RPMI8226 (cell line): ENCODE results near the gene CDK4.

Source experiments
- DNase-seq: peaks from one replicate; pipeline ENCODE4 v3.0.0-alpha.2; 2015

Gene CDK4

DNA sequence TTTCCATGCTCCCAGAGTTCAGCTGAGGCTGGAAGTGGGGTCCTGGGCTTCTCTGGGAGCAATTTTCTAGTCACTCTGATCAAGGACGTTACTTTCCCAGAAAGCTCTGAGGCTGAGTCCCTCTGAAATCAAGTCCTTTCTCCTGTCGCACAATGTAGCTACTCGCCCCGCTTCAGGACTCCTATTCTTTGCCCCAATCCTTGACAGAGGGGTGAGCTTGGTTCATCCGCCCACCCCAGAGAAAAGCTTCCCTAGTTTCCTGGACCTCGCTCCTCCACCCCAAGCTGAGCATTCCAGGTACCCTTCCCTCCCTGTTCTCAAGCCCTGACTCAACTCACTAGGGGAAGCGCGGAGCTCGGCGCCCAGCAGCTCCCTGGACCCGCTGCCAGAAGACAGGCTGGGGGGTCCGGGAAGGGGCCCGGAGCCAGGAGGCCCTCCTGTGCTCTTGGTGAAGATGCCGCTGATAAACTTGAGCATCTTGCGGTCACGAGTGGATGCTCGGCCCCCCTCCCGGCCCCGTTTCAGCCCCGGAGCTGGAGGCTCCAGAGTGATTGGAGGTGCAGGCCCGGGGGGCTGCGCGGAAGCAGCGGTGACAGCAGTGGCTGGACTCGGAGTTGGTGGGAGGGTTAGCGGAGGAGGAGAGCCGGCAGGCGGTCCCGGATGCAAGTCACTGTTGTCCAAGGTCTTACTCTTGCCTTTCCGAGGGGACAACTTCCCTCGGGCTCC, 15.2 kb downstream of the CDK4 start:
- DNase-seq = no peak

DNA sequence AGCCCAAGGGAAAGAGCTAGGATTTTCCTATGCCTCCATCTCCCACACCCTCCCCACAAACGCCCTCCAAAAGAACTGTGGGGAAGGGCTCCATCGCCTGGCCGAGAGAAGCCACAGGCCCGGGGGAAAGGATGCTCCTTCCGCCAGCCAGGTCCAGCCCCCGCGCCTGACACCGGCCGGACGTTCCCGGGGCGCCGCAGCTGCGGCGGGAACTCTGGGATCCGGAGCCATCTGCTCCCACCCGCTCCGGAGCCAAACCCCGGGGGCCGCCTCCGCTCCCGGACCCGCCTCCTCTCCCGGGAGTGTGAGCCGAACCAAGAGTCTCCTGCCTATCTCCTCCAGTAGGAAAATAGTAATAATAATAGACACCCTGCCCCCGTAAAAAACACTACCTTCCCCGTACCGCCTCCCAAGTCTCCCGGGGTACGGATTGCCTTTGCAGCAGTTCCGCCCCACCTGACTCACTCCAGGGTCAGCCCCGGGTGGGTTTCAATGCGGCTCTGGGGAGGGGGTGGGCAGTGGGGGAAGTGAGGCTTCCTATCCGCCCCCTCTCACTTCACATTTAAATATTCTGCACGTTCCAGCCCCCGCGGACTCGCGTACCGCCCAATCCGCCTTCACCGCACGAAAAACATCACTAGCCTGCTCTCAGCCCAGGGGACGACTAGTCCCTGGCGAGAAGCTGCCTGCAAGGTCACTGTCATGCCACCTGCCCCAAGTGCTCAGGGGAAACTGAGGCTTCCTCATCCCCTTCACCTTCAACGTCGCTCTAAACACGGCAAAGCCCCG, 16.0 kb downstream of the CDK4 start:
- no peak for DNase-seq

DNA sequence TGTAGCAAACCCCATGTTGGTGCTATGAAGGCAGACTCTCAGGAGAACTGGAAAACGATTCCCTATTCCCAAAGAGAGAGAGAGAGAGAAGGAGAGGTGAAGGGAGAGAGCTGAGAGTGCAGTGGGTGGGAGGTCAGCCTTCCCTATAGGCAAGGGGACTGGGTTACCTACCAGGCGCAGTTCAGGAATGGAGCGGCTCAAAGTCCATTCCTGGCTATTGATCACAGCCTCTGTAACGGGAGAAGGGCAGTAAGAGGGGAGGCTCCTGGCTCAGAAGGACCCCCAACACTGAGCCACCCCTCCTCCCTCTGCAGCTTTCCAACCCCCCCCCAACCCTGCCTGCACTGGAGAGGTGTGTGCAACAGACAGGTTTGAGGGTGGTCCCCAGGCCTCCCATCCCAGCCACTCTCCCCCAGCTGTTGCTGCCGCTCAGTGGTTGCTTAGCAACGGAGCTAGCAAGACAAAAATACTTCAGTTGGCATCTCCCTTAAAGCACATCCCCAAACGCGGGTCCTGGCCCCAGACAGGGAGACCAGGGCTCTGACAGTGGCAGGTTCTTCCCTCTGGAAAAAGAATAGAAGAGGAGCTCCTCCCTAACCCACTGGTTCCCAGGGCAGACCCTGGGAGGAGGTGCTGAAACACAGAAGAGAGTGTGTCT, 16.8 kb downstream of the CDK4 start:
- no peak for DNase-seq

GRCh38 chr12:57734591-57734990, 17.5 kb downstream of the CDK4 start:
- DNase-seq = no peak

GRCh38 chr12:57733928-57734327, 18.2 kb downstream of the CDK4 start:
- no peak for DNase-seq

GRCh38 chr12:57732726-57733593, 19.1 kb downstream of the CDK4 start:
- no peak for DNase-seq

DNA sequence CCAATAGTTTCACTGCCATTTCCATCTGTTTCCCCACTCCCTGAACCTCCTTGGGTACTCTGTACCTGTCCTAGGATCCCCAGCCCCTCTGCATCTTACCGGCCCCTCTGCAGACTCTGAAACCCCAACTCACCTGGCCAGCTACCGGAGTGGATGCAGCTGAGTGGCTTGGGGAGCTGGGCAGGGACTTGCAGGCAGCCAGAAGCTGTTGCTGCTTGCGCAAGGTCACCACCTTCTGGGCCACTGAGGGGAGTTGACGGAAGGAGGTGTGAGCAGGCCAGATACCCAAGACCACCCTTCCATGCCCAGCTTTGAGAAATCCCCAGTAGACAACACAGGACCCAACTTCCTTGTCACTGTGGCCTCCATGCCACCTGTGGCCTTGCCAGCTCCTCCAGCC, 19.8 kb downstream of the CDK4 start:
- DNase-seq = no peak

- DNase-seq = no peak
Observed at GRCh38 chr12:57731411-57732080, 20.6 kb downstream of the CDK4 start.

DNA sequence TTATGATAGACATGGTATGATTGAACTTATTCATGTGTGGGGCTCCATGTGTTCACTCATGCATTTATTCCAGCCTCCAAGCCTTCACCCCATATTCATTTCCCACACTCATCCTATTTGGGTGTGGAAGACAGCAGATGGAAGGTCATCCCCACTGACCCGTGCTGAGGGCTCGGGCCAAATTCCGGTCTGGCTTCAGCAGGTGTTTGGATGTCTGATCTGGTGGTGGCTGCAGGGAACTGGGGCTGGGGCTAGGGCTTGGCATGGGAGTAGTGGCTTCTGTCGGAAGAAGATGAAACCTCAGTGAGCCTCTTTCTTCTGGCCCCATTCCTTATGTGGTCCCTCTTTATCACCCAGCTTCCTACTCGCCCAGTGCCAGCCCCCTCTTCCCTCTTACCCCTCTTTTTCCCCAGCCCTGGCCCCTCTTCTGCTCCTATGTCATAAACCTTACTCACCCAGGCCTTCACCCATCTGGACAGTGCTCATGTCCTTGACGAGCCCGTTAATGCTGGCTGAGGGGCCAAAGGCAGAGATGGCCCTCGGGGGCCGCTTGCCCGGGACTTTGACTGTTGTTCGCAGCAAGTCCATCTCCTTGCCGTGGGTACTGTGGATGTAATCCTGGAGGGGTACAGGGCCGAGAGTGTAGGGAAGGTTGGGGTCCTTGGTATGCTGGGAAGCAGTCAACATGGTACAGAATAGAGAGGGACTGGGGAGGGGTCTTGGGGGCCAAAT, 21.6 kb downstream of the CDK4 start:
- DNase-seq = no peak

DNA sequence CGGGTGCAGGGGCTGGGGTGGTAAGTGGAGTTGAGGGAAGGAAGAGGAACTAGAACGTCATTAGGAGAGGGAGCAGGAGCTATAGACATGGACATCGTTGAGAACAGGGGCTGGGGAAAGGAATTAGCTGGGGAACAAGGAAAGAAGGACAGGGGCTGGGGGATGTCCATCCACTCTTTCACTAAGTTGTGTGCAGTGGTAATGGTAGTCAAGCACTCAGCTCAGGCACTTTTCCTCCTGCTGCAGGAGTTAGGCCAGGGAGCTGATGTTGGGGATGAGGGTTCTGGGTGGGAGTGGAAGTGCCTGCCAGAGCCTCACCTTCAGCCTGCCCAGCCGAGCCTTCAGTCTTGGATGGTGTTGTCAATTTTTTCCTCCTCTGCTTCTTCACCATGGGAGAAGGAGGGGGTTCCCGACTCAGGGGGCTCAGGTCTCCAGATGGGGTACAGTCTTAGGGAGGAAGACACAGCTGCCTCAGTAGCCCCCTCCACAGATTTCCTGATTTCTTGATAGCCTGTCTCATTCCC, 22.7 kb downstream of the CDK4 start:
- no peak for DNase-seq

DNA sequence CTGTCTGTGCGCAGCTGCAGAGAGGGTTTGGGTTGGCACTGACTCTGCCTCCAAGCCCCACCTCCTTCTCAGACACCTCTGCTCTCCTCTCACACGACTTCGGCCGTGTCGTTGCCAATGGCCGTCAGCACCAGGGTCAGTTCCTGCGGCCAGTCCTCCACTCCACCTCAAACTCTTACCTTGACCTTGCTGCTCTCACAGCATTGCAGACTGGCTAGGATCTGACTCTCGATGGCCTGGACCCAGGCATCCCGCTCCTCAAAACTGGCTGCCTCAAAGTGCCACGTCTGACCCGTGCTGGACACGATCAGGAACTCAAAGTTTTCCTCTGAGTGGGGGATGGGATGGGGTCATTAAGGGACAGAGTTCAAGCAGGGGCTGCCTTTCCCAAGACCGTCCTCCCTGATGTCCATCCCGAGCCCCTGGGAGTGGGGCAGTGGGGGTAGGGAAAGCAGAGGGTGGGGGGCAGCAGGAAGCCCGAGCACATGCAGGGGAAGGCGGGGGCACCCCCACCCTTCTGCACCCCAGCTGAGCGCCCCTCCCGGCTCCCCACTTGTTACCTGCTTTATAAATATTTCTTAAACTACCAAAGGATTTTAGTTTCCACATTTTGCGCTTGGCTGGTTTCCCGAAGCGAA, 24.2 kb downstream of the CDK4 start:
- DNase-seq = no peak

DNA sequence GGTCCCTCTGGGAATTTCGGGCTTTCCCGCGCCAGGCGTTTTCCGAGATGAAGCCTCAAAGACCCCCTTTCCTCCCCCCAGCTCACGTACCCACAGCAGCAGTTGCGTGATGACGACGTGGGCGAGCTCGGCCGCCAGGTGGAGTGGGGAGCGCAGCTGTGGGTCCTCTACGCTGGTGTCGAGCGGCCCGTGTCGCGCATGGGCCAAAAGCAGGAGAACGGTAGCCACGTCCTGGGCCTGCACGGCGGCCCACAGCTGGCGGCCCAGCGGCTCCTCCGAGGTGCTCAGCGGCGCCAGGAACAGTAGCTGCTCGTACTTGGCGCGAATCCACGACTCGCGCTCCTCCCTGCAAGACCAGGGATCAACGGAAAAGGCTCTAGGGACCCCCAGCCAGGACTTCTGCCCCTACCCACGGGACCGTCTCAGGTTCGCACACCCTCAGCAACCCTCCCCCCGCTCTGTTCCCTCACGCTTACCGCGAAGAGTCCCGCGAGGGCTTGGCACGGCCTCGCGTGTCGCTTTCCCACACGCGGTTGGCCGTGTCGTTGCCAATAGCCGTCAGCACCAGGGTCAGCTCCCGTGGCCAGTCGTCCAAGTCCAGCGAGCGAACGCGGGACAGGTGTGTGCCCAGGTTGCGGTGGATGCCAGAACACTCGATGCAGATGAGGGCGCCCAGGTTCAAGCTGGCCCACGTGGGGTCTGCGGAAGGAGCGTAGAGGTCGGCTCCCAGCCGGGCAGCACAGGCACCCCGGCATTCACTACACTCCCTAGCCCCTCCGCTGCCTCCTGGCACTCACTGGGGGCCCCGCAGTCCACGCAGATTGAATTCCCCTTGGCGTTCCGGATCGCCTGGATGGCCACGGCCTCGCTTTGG, 25.0 kb downstream of the CDK4 start:
- no peak for DNase-seq

GRCh38 chr12:57726151-57726883, 25.8 kb downstream of the CDK4 start:
- DNase-seq = no peak

DNA sequence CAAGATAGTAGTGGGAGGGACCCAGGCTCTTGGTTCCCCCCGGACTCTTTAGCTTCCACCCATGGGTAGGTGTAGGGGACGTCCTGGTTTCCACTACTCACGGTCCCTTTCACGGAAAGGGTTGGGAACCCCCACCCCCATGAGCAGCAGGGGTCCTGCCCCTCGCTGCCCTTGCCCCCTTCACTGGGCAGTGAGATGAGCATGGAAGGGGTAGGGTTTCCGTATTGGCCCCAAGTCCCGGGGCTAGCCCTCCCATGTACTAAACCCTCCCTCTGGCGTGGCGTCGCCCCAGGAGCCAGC, 26.3 kb downstream of the CDK4 start:
- DNase-seq = no peak

DNA sequence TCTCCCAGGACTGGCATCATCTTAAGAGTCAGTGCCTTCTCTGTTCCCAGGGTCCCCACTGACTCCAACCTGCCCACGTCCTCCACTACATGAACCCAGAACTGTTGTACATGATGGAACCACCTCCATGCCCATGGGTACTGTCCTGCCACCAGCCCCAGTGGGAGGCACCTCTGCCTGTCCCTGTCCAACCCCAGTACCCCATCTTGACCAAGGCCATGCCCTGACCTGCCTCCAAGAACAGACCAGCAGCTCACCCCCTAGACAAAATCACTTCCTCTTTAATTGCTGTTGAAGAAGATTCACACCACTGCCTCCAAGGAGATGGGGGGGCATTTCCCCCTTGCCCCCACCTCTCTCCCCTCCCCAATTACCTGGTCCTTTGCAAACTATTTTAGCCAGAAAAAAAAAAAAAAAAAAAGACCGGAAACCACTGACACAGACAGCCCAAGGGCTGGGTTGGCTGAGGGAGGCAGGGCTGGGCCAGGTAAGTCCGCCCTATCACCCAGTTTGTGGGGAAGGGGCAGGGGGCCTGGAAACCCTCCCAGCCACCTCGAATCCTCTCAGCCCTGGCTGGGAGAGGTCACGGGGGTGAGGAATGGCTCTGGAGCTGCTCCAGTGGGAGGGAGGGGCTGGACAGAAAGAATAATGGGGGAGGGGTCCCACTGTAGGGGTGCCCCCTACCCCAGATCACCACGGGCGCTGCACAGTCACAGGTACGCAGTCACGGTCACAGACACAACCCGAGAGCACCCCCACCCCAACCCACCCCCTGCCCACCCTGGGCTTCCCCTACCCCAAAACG, 27.0 kb downstream of the CDK4 start:
- DNase-seq = no peak

DNA sequence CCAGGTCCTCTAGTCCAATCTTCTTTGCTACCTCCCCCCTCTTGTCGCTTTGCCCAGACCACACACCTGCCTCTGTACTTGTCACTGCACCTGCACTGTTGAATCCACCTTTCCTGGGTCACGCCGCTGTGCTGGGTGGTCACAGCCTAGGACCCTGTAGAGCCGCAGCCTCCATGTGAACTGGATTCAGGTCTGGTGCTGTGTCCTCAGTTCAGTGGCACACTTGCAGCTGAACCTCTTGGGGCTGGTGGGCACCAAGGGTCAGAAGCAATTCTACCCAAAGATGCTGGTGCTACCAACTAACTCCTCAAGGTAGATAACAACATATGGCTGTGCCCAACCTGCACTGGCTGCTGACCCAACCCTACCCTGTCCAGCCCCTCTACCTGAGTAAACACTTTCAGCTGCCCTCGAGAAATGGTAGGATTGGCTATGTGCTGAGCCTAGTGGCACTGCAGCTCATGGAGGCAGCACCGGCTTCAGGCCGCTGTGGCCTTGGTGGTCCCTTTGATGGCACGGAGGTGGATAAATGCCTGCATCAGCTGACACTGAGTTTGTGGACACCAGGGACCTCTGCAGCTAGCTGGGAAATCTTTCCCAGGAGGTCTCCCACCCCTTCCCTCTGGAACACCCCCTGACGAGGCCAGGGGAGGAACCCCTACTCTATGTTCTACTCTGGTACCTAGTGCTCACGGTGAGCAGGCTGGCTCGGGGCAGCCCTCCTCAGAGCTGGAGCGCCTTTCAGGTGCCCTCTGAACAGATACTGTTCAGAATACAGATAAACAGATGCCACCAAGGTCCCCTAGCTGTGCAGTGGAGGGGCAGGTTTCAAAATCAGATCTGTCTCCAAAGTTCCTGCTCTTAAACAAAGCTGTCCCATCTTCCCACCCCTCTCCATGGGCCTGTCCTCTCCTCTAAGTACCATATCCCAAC, 27.8 kb downstream of the CDK4 start:
- DNase-seq = no peak

GRCh38 chr12:57723630-57723962, 28.5 kb downstream of the CDK4 start:
- no peak for DNase-seq
